Putamen (tissue), 1 donor: ENCODE measurements around the gene KCNJ13.

Experiments used
- DNase-seq: peaks from one replicate; pipeline ENCODE4 v3.0.0-alpha.2; 2016; ENCODE audit warnings: low spot score

KCNJ13 gene

GRCh38 chr2:232776435-232776834 lies at the start of gene KCNJ13:
KCNJ13 (minus strand) TSS chr2:232776565; CDS start chr2:232771362, 5,203 bp downstream.
- DNase-seq: no peak

GRCh38 chr2:232817756-232818155 lies 41.4 kb upstream of the KCNJ13 start:
- DNase-seq: no peak

GRCh38 chr2:232816657-232817056 lies 40.3 kb upstream of the KCNJ13 start:
- DNase-seq: no peak

- no peak for DNase-seq
Measured at GRCh38 chr2:232815569-232815968, 39.2 kb upstream of the KCNJ13 start.

GRCh38 chr2:232810444-232810843 lies 34.1 kb upstream of the KCNJ13 start:
- DNase-seq: no peak

- DNase-seq: no peak
Measured at GRCh38 chr2:232809349-232810124, 33.2 kb upstream of the KCNJ13 start.

GRCh38 chr2:232802091-232802490 lies 25.7 kb upstream of the KCNJ13 start:
- no peak for DNase-seq

DNA sequence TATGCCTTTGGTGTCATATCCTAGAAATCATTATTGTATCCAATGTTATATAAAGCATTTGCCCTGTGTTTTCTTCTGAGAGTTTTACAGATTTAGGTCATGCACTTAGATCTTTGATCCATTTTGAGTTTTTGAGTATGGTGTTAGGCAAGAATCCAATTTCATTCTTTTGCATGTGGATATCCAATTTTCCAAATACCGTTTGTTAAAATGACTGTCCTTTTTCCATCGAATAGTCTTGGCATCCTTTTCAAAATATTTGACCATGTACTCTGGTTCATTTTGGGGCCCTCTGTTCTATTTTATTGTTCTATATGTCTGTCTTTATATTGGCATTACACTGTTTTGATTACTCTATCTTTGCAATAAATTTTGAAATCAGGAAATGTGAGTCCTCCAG lies 23.8 kb upstream of the KCNJ13 start:
- DNase-seq: no peak

DNA sequence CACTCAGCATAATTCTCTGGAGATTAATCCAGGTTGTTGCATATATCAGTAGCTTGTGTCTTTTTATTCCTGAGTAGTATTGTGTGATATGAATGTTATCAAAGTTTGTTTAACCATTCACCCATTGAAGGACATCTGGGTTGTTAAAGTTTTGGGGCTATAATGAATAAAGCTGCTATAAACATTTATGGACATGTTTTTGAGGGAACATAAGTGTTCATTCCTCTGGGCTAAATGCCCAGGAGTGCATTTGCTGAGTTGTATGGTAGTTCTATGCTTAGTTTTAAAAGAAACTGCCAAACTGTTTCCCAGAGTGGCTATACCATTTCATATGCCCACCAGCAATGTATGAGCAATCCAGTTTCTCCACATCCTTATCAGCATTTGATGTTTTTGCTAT lies 21.8 kb upstream of the KCNJ13 start:
- no peak for DNase-seq

DNA sequence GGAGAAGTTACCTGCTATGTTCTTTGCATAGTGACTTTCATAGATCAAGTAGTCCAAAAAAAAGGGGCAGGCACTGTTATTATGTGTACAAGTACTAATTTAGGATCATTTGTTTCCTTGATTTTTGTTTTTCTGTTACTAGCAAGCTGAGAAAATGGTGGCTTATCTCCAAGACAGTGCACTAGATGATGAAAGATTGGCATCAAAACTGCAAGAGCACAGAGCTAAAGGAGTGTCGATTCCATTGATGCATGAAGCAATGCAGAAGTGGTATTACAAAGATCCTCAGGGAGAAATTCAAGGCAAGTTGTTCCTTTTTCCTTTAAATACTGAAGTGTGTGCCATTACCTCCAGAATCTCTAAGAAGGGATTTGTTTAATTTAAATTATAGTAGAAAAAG lies 19.6 kb upstream of the KCNJ13 start:
- no peak for DNase-seq

- no peak for DNase-seq
Measured at GRCh38 chr2:232794981-232795380, 18.6 kb upstream of the KCNJ13 start.

- DNase-seq: no peak
Measured at GRCh38 chr2:232793271-232793670, 16.9 kb upstream of the KCNJ13 start.

DNA sequence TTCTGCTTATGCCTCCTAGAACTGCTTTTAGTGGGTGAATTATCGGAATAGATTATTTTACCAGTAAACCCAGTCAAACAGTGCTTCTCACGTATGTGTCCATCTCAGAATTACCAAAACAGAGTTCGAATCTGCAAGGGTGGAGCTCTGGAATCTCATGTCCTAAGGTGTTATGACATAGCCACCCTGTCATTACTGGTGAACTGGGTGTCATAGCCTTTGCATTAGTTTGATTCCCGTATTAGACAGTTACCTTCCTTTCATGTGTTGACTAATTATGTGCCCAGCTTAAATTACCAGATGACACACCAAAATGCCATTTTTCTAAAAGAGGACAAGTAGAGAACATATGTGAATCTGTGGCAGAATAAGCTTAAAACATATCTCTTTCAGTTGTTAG lies 15.2 kb upstream of the KCNJ13 start:
- DNase-seq: no peak

DNA sequence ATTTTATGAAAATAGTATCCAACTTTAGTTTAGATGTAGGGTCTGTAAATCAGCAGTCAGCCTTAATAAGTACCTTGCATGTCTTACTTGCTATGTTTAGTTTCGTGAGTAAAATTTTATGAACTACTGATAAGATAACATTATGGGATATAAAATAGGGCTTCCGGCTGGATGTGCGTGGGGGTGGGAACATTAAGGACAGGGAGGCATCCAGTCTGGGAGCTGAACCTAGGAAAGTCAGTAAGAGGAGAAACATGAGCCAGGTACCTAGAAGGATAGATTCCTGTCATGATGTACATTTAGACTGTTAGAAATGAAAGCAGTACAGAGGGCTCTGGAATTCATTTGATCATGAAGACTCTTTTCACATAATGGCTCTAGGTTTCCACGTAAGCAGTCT lies 12.7 kb upstream of the KCNJ13 start:
- DNase-seq: no peak

- no peak for DNase-seq
Measured at GRCh38 chr2:232787806-232788205, 11.4 kb upstream of the KCNJ13 start.

DNA sequence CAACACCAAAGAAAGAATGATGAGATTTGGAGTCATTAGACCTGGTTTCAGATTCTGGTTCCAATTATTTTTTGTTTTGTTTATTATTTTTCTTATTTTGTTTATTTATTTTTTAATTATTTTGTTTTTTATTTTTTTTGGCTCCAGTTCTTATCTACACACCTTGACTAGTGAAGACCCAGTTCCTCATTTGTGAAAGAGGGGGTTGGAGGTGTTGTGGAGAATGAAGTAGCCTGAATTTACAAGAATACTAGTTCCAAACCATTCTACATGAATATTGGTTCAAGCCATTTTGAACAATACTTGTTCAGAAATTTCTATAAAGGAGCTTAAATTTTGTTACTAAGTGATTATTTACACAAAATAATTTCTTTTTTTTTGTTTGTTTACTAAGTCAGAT lies 6.9 kb upstream of the KCNJ13 start:
- no peak for DNase-seq

- DNase-seq: no peak
Measured at GRCh38 chr2:232781765-232782164, 5.4 kb upstream of the KCNJ13 start.

GRCh38 chr2:232779934-232780333 lies 3.6 kb upstream of the KCNJ13 start:
- no peak for DNase-seq

DNA sequence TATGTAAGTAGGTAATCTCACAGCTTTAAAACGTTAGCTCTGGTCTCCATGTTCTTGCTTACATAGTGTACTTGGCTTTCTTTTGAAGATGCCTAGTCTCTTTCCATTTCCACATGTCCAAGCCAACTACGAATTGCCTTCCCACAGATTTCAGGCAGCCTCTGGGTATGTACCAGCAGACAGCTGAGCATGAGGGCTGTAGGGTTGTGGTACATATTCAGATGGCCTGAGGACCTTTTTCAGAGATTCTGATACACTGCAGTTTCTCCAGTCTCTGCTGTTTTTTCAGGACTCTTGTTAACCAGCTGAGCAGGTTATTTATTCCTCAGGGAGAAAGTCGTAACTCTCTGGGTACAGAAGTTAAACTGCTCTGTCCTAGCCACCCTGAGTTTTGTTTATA lies 3.1 kb upstream of the KCNJ13 start:
- DNase-seq: no peak

DNA sequence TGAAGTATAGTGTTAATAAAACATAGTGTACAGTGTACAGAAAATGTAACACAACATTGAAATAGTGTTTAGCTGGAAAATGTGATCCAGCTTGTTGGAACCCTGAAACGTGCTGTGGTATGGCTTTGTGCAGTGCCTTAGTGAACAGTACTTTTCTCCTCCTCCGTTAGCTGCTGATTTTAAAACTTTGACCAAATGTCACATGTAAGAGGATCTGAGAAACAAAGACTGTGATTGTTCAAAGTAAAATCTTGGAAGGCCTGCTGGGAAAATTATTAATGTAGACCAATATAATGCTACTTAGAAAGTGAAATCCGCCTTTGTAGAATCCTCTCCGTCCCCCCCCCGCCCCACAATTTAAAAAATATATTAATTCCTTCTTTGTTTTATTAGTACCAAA lies 911 bp upstream of the KCNJ13 start:
- no peak for DNase-seq

DNA sequence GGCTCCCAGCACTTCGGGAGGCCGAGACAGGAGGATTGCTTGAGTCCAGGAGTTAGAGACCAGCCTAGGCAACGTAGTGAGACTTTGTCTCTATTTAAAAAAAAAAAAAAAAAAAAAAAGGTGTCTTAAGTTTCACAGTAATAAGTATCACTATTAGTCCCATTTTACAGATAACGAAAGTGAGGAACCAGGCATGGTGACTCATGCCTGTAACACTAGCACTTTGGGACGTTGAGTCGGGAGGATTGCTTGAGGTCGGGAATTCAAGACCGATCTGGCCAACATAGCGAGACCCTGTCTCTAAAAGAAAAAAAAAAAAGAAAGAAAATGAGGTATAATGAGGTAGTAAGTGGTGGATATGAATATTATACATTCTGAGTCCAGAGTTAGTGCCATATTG lies 2.5 kb downstream of the KCNJ13 start:
- DNase-seq: no peak

DNA sequence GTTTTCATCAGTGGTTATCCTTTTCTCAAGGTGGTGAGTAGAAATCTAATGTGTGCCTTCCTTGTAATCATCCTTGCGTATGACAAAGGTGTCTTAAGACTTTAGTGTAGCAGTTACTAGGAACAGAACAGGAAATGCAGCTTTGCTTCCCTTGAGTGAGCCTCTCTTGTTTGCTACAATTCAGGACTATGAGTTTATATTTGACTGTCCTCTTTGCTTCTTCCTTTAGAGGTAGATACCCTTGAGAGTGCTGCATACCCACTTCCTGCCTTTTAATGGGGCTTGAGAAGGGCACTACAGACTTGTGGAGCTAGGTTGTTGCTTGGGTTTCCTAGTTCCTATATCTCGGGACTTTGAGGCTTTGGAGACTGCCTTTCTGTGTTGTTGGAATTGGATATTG lies 3.8 kb downstream of the KCNJ13 start:
- no peak for DNase-seq

- DNase-seq: no peak
Measured at GRCh38 chr2:232771870-232772269, 4.5 kb downstream of the KCNJ13 start.

DNA sequence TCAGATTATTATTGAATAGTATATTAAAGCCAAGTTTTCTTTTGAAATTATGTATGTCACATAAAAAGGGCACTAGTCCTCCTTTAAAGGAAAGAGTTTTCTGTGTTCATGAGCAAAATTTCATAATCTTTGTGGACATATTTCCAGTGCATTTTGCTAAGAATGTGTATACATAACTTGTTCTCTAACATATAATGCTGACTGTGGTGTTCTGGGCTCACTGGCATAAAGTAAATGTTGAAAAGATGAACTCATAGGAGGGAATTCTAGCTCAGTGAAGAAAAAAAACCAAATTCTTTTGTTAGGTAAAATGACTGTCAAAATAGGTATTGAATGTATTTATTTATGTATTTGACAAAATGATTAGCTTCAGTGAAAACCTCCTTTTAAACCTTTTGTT lies 6.2 kb downstream of the KCNJ13 start:
- DNase-seq: no peak
